Measurements from ENCODE around the gene CTBP1. TPM values are rescaled to one million over a fixed set of nuclear protein-coding genes. Genes with fewer than 3 reads are reported as not detected.

Gene CTBP1
- polyA plus RNA-seq, 3 donors: 21.3 to 226 (median 42.1) TPM

- Histone ChIP-seq H4K20me1 (ENCODE audit: insufficient read depth, low read length) (peaks cover 91% of the 10 kb centered on the region), H3K36me3 (replicated peaks in 1 of 2; ENCODE audit: control insufficient read depth in 1 of 2, insufficient read depth in 2 of 2, low read length in 2 of 2) (peaks cover 43 to 66% of the 10 kb centered on the region in 2 donors), H3K79me2 (ENCODE audit: insufficient read depth, low read length) (peaks cover 17% of the 10 kb centered on the region), H3K27ac (ENCODE audit: low read depth in 1 of 2, low read length in 2 of 2) (peak overlapping the region in 1 of 2 donors; percentile 75), H3K9ac (ENCODE audit: insufficient read depth, low read length, poor library complexity, severe bottlenecking) (no peak overlapping the region), H3K4me2 (replicated peaks; ENCODE audit: extremely low read depth, low read length, poor library complexity, severe bottlenecking) (peak overlapping the region; percentile 42), H3K27me3 (ENCODE audit: control insufficient read depth in 2 of 2, insufficient read depth in 2 of 2, low read length in 2 of 2) (no peaks in the 10 kb centered on the region), H3K4me1 (ENCODE audit: control insufficient read depth in 1 of 2, insufficient read depth in 2 of 2, low read length in 2 of 2) (peaks cover 32 to 41% of the 10 kb centered on the region in 2 donors), H3K4me3 (replicated peaks in 1 of 3; ENCODE audit: low read depth in 2 of 3, low read length in 3 of 3) (peak overlapping the region in 1 of 3 experiments; percentile 20), H3K9me3 (replicated peaks in 1 of 2; ENCODE audit: control insufficient read depth in 1 of 2, insufficient read depth in 1 of 2, low read length in 2 of 2) (no peaks in the 10 kb centered on the region), H2AFZ (ENCODE audit: insufficient read depth, low read depth, low read length, poor library complexity, severe bottlenecking) (no peak overlapping the region)
- Mint-ChIP-seq H3K27me3 (ENCODE audit: low read depth in 3 of 3) (no peaks in the 10 kb centered on the region), H3K9me3 (no peaks in the 10 kb centered on the region), H3K4me3 (peak overlapping the region in 1 of 2 donors; percentile 54), H3K4me1 (peaks cover 45% of the 10 kb centered on the region), H3K27ac (peak overlapping the region in 6 of 7 donors; percentile 50 to 89 (median 74)), H3K36me3 (peaks cover 54 to 72% of the 10 kb centered on the region in 2 donors)
- no peak for TF ChIP-seq CTCF (IDR thresholded peaks at IDR 0.05)
- WGBS (ENCODE audit: insufficient coverage): no CpG with 5 or more reads among the region's 7 CpGs
- intact Hi-C loops (cut with micrococcal nuclease): loop anchor here (2.0 to 10.0 kb wide), 2 partner anchors 53 to 55 kb away; no protein-coding TSS in a partner anchor
- no peak for DNase-seq
Measured at GRCh38 chr4:1219566-1219950, 29.4 kb downstream of the CTBP1 start.

GRCh38 chr4:1218634-1219565 is 30.0 kb downstream of the CTBP1 start:
- TF ChIP-seq CTCF (IDR thresholded peaks at IDR 0.05): no peak
- H3K9ac ChIP-seq (ENCODE audit: insufficient read depth, low read length, poor library complexity, severe bottlenecking): peak overlapping the region; percentile 8
- H3K36me3 Mint-ChIP-seq: peaks cover 48 to 69% of the 10 kb centered on the region in 2 donors
- no peaks in the 10 kb centered on the region for H3K27me3 ChIP-seq (ENCODE audit: control insufficient read depth in 2 of 2, insufficient read depth in 2 of 2, low read length in 2 of 2)
- H2AFZ ChIP-seq (ENCODE audit: insufficient read depth, low read depth, low read length, poor library complexity, severe bottlenecking): no peak overlapping the region
- intact Hi-C loops (cut with micrococcal nuclease): loop anchor here (2.0 to 10.0 kb wide), 2 partner anchors 52 to 54 kb away; no protein-coding TSS in a partner anchor
- WGBS (ENCODE audit: insufficient coverage): 0% methylated on average over 3 of the region's 21 CpGs
- peak overlapping the region; percentile 42 for H3K4me2 ChIP-seq (replicated peaks; ENCODE audit: extremely low read depth, low read length, poor library complexity, severe bottlenecking)
- H3K27me3 Mint-ChIP-seq (ENCODE audit: low read depth in 3 of 3): no peaks in the 10 kb centered on the region
- H3K9me3 Mint-ChIP-seq: no peaks in the 10 kb centered on the region
- peak overlapping the region; percentile 44 to 77 for H3K4me3 Mint-ChIP-seq
- peaks cover 32 to 41% of the 10 kb centered on the region in 2 donors for H3K4me1 ChIP-seq (ENCODE audit: control insufficient read depth in 1 of 2, insufficient read depth in 2 of 2, low read length in 2 of 2)
- H3K27ac Mint-ChIP-seq: peak overlapping the region; percentile 68 to 92 (median 86)
- DNase-seq: peak; percentile 28 to 55 (median 34)
- peaks cover 43 to 66% of the 10 kb centered on the region in 2 donors for H3K36me3 ChIP-seq (replicated peaks in 1 of 2; ENCODE audit: control insufficient read depth in 1 of 2, insufficient read depth in 2 of 2, low read length in 2 of 2)
- peak overlapping the region in 1 of 3 experiments; percentile 39 for H3K4me3 ChIP-seq (replicated peaks in 1 of 3; ENCODE audit: low read depth in 2 of 3, low read length in 3 of 3)
- peak overlapping the region; percentile 57 to 75 for H3K27ac ChIP-seq (ENCODE audit: low read depth in 1 of 2, low read length in 2 of 2)
- peaks cover 45% of the 10 kb centered on the region for H3K4me1 Mint-ChIP-seq
- H3K79me2 ChIP-seq (ENCODE audit: insufficient read depth, low read length): peaks cover 17% of the 10 kb centered on the region
- peaks cover 88% of the 10 kb centered on the region for H4K20me1 ChIP-seq (ENCODE audit: insufficient read depth, low read length)
- no peaks in the 10 kb centered on the region for H3K9me3 ChIP-seq (replicated peaks in 1 of 2; ENCODE audit: control insufficient read depth in 1 of 2, insufficient read depth in 1 of 2, low read length in 2 of 2)
